Activated gamma-delta T cell treated with anti-CD3 and anti-CD28 coated beads, Interleukin-2, amount 50 U/mL, for 16 hours (primary cell): ENCODE measurements around the gene UBA1.

Experiments used
- DNase-seq: peaks from one replicate; pipeline ENCODE4 v3.0.0-alpha.2; 2020; ENCODE audit warnings: low read depth

The UBA1 gene

GRCh38 chrX:47212381-47213293 is 19.0 kb downstream of the UBA1 start:
- no peak for DNase-seq

GRCh38 chrX:47214435-47215077 is 20.9 kb downstream of the UBA1 start:
- no peak for DNase-seq

- no peak for DNase-seq
Measured at GRCh38 chrX:47215291-47215900, 21.8 kb downstream of the UBA1 start.

GRCh38 chrX:47216393-47216925 is 22.8 kb downstream of the UBA1 start:
- no peak for DNase-seq

GRCh38 chrX:47217121-47217851 is 23.7 kb downstream of the UBA1 start:
- DNase-seq = no peak

GRCh38 chrX:47217852-47218279 is 24.2 kb downstream of the UBA1 start:
- DNase-seq = peak; percentile 97

- peak; percentile 68 for DNase-seq
Measured at GRCh38 chrX:47218280-47218919, 24.8 kb downstream of the UBA1 start, which contains the start of gene CDK16. TSS of gene CDK16 (plus strand) at chrX:47218681. CDS start at chrX:47223558, 4,877 bp downstream.

- DNase-seq = peak; percentile 21
Measured at GRCh38 chrX:47218920-47219815, 25.5 kb downstream of the UBA1 start.

- DNase-seq = no peak
Measured at GRCh38 chrX:47221756-47222155, 28.1 kb downstream of the UBA1 start.

- DNase-seq = no peak
Measured at GRCh38 chrX:47222751-47223350, 29.2 kb downstream of the UBA1 start.

GRCh38 chrX:47223476-47224250 is 30.0 kb downstream of the UBA1 start:
- no peak for DNase-seq

- no peak for DNase-seq
Measured at GRCh38 chrX:47224266-47224895, 30.8 kb downstream of the UBA1 start.

GRCh38 chrX:47224896-47225290 is 31.3 kb downstream of the UBA1 start:
- DNase-seq = no peak

GRCh38 chrX:47226071-47226470 is 32.4 kb downstream of the UBA1 start:
- no peak for DNase-seq

GRCh38 chrX:47226531-47227333 is 33.1 kb downstream of the UBA1 start:
- no peak for DNase-seq

- DNase-seq = no peak
Measured at GRCh38 chrX:47227334-47227583, 33.6 kb downstream of the UBA1 start.

GRCh38 chrX:47228550-47229270 is 35.1 kb downstream of the UBA1 start:
- no peak for DNase-seq
